GM18508 (cell line): ENCODE data around the gene JMJD8.
"Not testable (repeated sequence)": the region's sequence is repeated elsewhere in the genome, so short reads cannot be mapped to it uniquely, and the experiment has no call there.

Source experiments
- ATAC-seq: cut with Tn5 transposase; IDR thresholded peaks from one replicate; pipeline ENCODE4 v1.9.1; 2021; ENCODE audit warnings: moderate number of reproducible peaks; ENCODE audit not compliant: insufficient read depth, unreplicated experiment

JMJD8 gene

GRCh38 chr16:722835-723633, 38.9 kb upstream of the JMJD8 start:
- no peak for ATAC-seq

GRCh38 chr16:721765-722540, 37.8 kb upstream of the JMJD8 start:
- no peak for ATAC-seq

GRCh38 chr16:720990-721764, 37.0 kb upstream of the JMJD8 start, which contains the start of gene ANTKMT:
TSS of gene ANTKMT (plus strand) at chr16:721146. CDS start at chr16:721275, 129 bp downstream.
- ATAC-seq, result no peak

GRCh38 chr16:720447-720989, 36.4 kb upstream of the JMJD8 start:
- ATAC-seq, result no peak

- no peak for ATAC-seq
Measured at GRCh38 chr16:719815-720446, 35.8 kb upstream of the JMJD8 start.

- no peak for ATAC-seq
Measured at GRCh38 chr16:718922-719321, 34.8 kb upstream of the JMJD8 start.

GRCh38 chr16:718389-718788, 34.3 kb upstream of the JMJD8 start:
- ATAC-seq, result no peak

- ATAC-seq, result no peak
Measured at GRCh38 chr16:717450-718245, 33.5 kb upstream of the JMJD8 start.

- no peak for ATAC-seq
Measured at GRCh38 chr16:716768-717325, 32.7 kb upstream of the JMJD8 start.

- no peak for ATAC-seq
Measured at GRCh38 chr16:716200-716568, 32.0 kb upstream of the JMJD8 start.

GRCh38 chr16:715477-716199, 31.5 kb upstream of the JMJD8 start:
- ATAC-seq, result no peak

- ATAC-seq, result no peak
Measured at GRCh38 chr16:714558-715476, 30.7 kb upstream of the JMJD8 start, which contains the start of gene METRN. TSS of gene METRN (plus strand) at chr16:715118. CDS start at chr16:715290, 172 bp downstream.

- ATAC-seq, result no peak
Measured at GRCh38 chr16:714079-714478, 29.9 kb upstream of the JMJD8 start.

GRCh38 chr16:712740-713250, 28.7 kb upstream of the JMJD8 start:
- not testable (repeated sequence) for ATAC-seq

- no peak for ATAC-seq
Measured at GRCh38 chr16:711548-712320, 27.6 kb upstream of the JMJD8 start.

GRCh38 chr16:711084-711483, 26.9 kb upstream of the JMJD8 start:
- no peak for ATAC-seq
